ENCODE results near the gene PRELID2.
"Not testable (repeated sequence)": the region's sequence is repeated elsewhere in the genome, so short reads cannot be mapped to it uniquely, and the experiment has no call there.

Gene PRELID2

GRCh38 chr5:145801195-145801594 is 33.9 kb downstream of the PRELID2 start:
- TF ChIP-seq CTCF (conservative IDR thresholded peaks at IDR 0.05; ENCODE audit: low read length) (no peak), EZH2phosphoT487 (IDR thresholded peaks at IDR 0.05; ENCODE audit: borderline replicate concordance) (no peak)
- Histone ChIP-seq H2AFZ (ENCODE audit: low read length) (no peak overlapping the region), H3K9ac (ENCODE audit: low read depth, low read length, poor library complexity, severe bottlenecking) (no peak overlapping the region), H3K36me3 (ENCODE audit: insufficient read depth, low read length) (peaks cover 29% of the 10 kb centered on the region; the same call in 1 of the 2 replicates), H3K9me2 (replicated peaks; ENCODE audit: low read depth, low read length) (no peaks in the 10 kb centered on the region), H3K9me3 (ENCODE audit: insufficient read depth, low read depth, low read length) (no peaks in the 10 kb centered on the region), H3K79me2 (ENCODE audit: insufficient read depth, low read length) (no peaks in the 10 kb centered on the region), H3F3A (ENCODE audit: low read depth) (no peaks in the 10 kb centered on the region), H4K20me1 (ENCODE audit: insufficient read depth, low read length, poor library complexity, severe bottlenecking) (no peaks in the 10 kb centered on the region), H3K27me3 (ENCODE audit: insufficient read depth, low read length, poor library complexity, severe bottlenecking) (no peaks in the 10 kb centered on the region), H3K4me1 (ENCODE audit: insufficient read depth, low read length, poor library complexity, severe bottlenecking) (peaks cover 13% of the 10 kb centered on the region), H3K4me3 (ENCODE audit: low read length, poor library complexity, severe bottlenecking) (no peak overlapping the region), H3K4me2 (ENCODE audit: low read depth, low read length, poor library complexity, severe bottlenecking) (no peak overlapping the region)

- no peaks in the 10 kb centered on the region for H3K27me3 ChIP-seq (ENCODE audit: insufficient read depth, low read length, poor library complexity, severe bottlenecking)
- H3K9ac ChIP-seq (ENCODE audit: low read depth, low read length, poor library complexity, severe bottlenecking): no peak overlapping the region
- no peaks in the 10 kb centered on the region for H3F3A ChIP-seq (ENCODE audit: low read depth)
- H3K4me3 ChIP-seq (ENCODE audit: low read length, poor library complexity, severe bottlenecking): no peak overlapping the region
- H2AFZ ChIP-seq (ENCODE audit: low read length): no peak overlapping the region
- peaks cover 13% of the 10 kb centered on the region for H3K4me1 ChIP-seq (ENCODE audit: insufficient read depth, low read length, poor library complexity, severe bottlenecking)
- H4K20me1 ChIP-seq (ENCODE audit: insufficient read depth, low read length, poor library complexity, severe bottlenecking): no peaks in the 10 kb centered on the region
- no peaks in the 10 kb centered on the region for H3K9me3 ChIP-seq (ENCODE audit: insufficient read depth, low read depth, low read length)
- H3K36me3 ChIP-seq (ENCODE audit: insufficient read depth, low read length): peaks cover 31% of the 10 kb centered on the region; the same call in 1 of the 2 replicates
- H3K79me2 ChIP-seq (ENCODE audit: insufficient read depth, low read length): no peaks in the 10 kb centered on the region
- H3K4me2 ChIP-seq (ENCODE audit: low read depth, low read length, poor library complexity, severe bottlenecking): no peak overlapping the region
- no peaks in the 10 kb centered on the region for H3K9me2 ChIP-seq (replicated peaks; ENCODE audit: low read depth, low read length)
- no peak for TF ChIP-seq EZH2phosphoT487 (IDR thresholded peaks at IDR 0.05; ENCODE audit: borderline replicate concordance)
- TF ChIP-seq CTCF (conservative IDR thresholded peaks at IDR 0.05; ENCODE audit: low read length): no peak
Observed at GRCh38 chr5:145800181-145800580, 35.0 kb downstream of the PRELID2 start.

- H2AFZ ChIP-seq (ENCODE audit: low read length); H3K79me2 ChIP-seq (ENCODE audit: insufficient read depth, low read length); H3K4me2 ChIP-seq (ENCODE audit: low read depth, low read length, poor library complexity, severe bottlenecking); H3F3A ChIP-seq (ENCODE audit: low read depth); H3K9me3 ChIP-seq (ENCODE audit: insufficient read depth, low read depth, low read length); H3K9me2 ChIP-seq (replicated peaks; ENCODE audit: low read depth, low read length); H3K4me3 ChIP-seq (ENCODE audit: low read length, poor library complexity, severe bottlenecking); H3K27me3 ChIP-seq (ENCODE audit: insufficient read depth, low read length, poor library complexity, severe bottlenecking); H3K9ac ChIP-seq (ENCODE audit: low read depth, low read length, poor library complexity, severe bottlenecking); H4K20me1 ChIP-seq (ENCODE audit: insufficient read depth, low read length, poor library complexity, severe bottlenecking): not testable (repeated sequence)
- H3K36me3 ChIP-seq (ENCODE audit: insufficient read depth, low read length): peaks cover 31% of the 10 kb centered on the region; the same call in 1 of the 2 replicates
- peaks cover 13% of the 10 kb centered on the region for H3K4me1 ChIP-seq (ENCODE audit: insufficient read depth, low read length, poor library complexity, severe bottlenecking)
Observed at GRCh38 chr5:145798503-145798902, 36.6 kb downstream of the PRELID2 start.

- H3K79me2 ChIP-seq (ENCODE audit: insufficient read depth, low read length): no peaks in the 10 kb centered on the region
- peaks cover 34% of the 10 kb centered on the region; the same call in 1 of the 2 replicates for H3K36me3 ChIP-seq (ENCODE audit: insufficient read depth, low read length)
- no peaks in the 10 kb centered on the region for H3K9me3 ChIP-seq (ENCODE audit: insufficient read depth, low read depth, low read length)
- H3K4me2 ChIP-seq (ENCODE audit: low read depth, low read length, poor library complexity, severe bottlenecking): peak overlapping the region; percentile 12
- no peaks in the 10 kb centered on the region for H3K9me2 ChIP-seq (replicated peaks; ENCODE audit: low read depth, low read length)
- H3F3A ChIP-seq (ENCODE audit: low read depth): no peaks in the 10 kb centered on the region
- no peak overlapping the region for H3K4me3 ChIP-seq (ENCODE audit: low read length, poor library complexity, severe bottlenecking)
- no peaks in the 10 kb centered on the region for H3K27me3 ChIP-seq (ENCODE audit: insufficient read depth, low read length, poor library complexity, severe bottlenecking)
- H2AFZ ChIP-seq (ENCODE audit: low read length): 0 out of 2 replicates have a peak overlapping the region, but pooled peaks have one; percentile 26
- no peaks in the 10 kb centered on the region for H4K20me1 ChIP-seq (ENCODE audit: insufficient read depth, low read length, poor library complexity, severe bottlenecking)
- TF ChIP-seq EZH2phosphoT487 (IDR thresholded peaks at IDR 0.05; ENCODE audit: borderline replicate concordance): no peak
- peak; percentile 20; the same call in 1 of the 2 replicates for TF ChIP-seq CTCF (conservative IDR thresholded peaks at IDR 0.05; ENCODE audit: low read length)
- H3K4me1 ChIP-seq (ENCODE audit: insufficient read depth, low read length, poor library complexity, severe bottlenecking): peaks cover 13% of the 10 kb centered on the region
- H3K9ac ChIP-seq (ENCODE audit: low read depth, low read length, poor library complexity, severe bottlenecking): peak overlapping the region; percentile 15
Observed at GRCh38 chr5:145797336-145797735, 37.8 kb downstream of the PRELID2 start.
